Raji (cell line): ENCODE data around the gene HMGCLL1.

Experiments
- POLR2A ChIP-seq: IDR thresholded peaks from 2 replicates; pipeline ENCODE4 v1.6.1; 2011; ENCODE audit warnings: low read depth, low read length, control low read depth; ENCODE audit not compliant: insufficient read depth

The HMGCLL1 gene

DNA sequence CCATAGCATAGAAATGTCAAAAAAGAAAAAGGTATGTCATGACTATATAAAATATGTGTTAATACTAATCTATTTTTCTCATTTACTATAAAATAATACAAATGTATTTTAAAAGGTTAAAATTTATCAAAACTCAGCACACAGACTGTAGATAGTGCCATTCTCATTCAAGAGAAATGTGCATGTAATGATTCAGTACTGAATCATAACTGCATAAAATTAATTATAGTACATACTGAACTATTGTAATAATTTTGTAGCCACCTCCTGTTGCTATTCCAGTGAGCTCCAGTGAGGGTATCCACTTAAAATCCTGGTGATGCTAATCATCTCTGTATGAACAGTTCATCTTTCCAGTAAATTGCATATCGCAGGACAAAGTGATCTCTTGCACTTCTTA, 82.8 kb downstream of the HMGCLL1 start:
- no peak for TF ChIP-seq POLR2A

DNA sequence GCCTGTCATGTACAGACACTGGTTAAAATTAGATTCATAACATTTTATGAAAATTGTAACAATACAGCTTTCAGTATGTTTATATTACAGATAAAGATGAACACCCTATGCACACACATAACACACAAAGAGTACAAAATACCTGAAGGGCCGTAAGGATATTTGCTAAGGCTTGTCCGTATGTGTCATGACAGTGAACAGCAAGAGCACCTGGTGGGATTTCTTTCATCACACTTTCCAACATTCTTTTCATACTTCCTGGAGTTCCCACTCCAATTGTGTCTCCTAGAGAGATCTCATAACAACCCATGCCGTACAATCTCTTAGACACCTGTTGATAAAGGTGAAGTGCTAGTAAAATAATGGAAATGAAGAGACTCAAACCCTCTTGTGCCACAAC, 83.7 kb downstream of the HMGCLL1 start:
- TF ChIP-seq POLR2A, result no peak

DNA sequence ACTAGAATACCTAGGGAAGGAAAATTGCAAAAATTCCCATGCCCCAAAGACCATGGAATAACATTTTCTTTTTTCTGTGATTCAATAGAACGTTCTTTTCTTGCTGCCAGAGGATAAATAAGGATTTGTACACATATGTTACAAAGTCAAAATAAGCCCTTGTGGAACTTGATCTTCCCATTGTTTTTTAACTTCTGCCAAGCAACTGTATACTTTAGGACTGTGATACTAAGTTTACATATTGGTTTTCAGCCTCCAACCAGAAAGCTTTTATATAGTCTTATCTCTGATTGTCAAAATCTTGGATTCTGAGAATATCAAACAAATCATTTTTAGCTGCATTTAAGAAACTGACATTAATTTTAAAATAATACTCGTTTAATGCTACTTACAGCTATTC, 84.6 kb downstream of the HMGCLL1 start:
- no peak for TF ChIP-seq POLR2A

DNA sequence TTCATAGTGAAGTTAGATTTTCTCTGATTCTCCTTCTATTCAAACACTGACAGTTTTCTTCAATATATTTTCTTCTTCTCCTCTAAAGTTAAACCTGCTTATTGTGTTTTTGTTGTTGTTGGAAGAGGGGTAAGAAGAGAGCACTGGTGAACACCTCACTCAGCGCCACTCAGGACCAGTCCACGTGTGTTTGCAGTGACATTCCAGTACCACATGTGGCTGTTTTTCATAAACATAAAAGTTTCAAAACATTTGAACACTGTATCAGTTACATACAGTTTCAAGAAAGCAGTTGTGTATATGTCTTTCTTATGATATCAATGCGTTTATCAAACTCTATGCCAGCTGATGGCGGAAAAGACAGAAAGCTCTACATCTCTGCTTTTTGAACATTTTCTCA, 86.7 kb downstream of the HMGCLL1 start:
- no peak for TF ChIP-seq POLR2A

DNA sequence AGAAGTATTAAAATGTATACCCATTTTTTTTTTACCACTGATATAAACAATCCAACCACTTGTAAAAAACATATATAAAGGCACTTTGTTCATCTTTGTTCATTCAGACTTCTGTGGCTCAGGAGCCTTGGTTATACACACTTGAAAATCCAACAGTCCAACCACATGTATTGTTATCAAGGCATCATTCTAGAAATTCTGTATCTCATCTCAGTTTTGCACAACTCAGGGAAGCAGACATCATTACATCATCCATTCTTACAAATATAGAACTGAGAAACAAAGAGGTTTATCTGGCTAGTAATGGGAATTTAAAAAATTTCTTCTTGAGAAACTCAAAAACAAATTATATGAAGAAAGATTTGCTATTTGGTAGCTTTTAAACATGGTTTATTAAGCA, 88.1 kb downstream of the HMGCLL1 start:
- TF ChIP-seq POLR2A, result no peak

DNA sequence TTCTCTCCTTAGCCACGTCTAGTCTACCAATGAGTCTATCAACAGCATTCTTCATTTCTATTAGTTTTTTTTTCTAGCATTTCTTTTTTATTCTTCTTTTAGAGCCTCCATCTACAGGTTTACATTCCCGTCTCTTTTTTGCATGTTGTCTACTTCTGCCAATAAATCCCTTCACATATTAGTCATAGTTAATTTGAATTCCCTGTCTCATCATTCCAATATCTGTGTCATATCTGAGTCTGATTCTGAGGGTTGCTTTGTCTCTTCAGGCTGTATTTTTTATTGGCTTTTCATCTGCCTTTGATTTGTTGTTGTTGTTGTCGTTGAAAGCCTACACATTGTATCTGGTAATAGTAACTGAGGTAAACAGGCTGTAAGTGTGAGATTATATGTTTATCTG, 104.6 kb downstream of the HMGCLL1 start:
- TF ChIP-seq POLR2A, result no peak

DNA sequence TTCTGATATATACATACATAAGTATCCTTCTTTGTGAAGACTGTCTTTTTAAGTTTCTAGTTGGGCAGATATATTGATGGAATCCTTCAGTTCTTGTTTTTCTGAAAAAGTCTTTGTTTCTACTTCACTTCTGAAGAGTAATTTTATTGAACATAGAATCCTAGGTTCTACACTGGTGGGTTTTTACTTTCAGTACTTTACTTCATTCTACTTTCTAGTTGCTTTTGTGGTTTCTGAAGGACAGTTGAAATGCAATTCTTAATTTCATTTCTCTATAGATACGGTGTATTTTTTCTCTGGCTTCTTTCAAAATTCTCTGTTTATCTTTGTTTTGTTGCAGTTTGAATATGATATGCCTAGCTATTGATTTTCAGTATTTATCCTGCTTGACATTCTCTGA, 105.3 kb downstream of the HMGCLL1 start:
- no peak for TF ChIP-seq POLR2A

DNA sequence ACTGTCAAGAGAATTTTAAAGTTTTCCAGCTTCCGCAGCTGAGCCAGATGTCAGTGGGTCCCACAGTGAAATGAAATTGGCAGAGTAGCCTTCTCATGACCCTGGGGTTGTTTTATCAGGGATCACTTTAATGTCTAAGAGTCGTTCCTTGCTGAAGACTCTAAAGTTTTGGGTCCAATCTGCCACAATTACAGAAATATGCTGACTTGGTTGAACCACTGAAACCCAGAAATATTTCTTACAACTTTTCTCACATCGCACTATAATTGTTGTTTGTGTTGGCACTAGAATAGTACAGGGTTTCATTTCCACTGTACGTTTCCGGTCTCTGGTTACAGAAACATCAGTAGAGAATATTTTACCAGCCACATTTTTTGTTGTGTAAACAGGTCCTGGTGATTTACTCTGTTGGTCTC, 109.0 kb downstream of the HMGCLL1 start:
- TF ChIP-seq POLR2A, result no peak

DNA sequence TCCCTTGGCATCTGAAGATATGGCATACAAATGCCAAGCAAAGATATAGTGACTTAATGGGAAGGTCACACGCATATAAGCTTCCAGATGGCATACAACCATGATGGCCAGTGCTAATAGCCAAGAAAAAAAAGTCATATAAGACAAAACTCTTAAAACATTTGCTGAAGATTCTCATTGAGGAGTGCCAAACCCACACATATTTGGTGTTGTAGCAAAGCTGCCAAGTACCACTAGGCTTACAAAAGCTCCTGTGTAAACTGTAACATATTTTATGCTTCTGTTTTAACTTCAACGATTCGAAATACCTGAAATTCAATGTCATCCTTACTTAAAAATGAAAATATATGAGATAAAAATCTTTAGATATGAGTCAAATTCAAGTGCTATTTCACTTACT, 123.0 kb downstream of the HMGCLL1 start:
- TF ChIP-seq POLR2A, result no peak

DNA sequence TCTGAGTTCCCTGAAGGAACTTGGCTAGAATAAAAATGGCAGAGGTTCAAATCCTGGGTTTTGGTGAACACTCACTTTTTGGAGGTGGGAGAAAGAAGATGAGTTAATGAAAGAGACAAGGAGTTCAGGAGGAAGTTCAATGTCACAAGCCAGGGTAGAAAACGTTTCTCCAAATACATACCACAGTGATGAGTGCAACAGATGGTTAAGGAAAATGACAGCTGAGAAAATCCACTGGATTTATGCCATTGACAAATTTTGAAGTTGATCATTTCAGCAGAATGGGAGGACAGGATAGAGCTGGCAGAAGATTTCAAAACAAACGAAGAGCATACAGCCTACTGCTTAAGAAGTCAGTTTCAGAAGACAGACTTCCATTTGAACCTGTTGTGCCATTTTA, 129.0 kb downstream of the HMGCLL1 start:
- no peak for TF ChIP-seq POLR2A

DNA sequence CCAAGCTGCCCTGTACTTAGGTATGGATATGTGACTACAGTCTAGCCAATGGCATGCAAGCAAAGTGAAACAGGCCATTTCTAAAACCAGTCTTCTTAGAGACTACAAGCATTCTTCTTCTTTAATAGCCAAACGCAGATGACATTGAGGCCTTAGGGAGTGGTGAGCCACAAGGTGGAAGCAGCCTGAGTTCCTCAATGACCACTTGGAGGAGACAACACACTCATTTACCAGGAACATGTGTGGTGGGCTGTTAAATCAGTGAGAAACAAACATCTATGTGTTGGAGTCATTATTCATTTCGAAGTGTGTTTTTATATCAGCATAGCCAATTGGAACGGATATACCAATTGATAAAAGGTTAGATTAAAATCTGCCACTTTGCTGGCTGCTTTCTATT, 129.8 kb downstream of the HMGCLL1 start:
- TF ChIP-seq POLR2A, result no peak

DNA sequence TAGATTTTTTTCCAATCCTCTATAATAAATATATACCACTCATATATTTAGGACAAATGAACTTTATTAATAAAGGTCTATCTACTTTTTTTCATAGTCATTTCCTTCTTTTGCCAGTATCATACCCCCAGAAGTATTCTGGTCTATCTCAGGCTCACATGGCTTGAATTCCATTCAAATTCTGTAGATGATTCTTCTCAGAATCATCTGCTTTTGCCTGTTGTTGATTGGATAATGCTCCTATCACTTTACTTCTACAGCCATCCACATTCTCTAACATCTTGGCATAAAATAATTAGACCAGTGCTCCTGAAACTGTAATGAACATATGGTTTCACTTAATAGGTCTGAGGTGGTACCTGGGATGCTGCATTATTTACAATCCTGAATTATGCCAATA, 130.5 kb downstream of the HMGCLL1 start:
- TF ChIP-seq POLR2A, result no peak

DNA sequence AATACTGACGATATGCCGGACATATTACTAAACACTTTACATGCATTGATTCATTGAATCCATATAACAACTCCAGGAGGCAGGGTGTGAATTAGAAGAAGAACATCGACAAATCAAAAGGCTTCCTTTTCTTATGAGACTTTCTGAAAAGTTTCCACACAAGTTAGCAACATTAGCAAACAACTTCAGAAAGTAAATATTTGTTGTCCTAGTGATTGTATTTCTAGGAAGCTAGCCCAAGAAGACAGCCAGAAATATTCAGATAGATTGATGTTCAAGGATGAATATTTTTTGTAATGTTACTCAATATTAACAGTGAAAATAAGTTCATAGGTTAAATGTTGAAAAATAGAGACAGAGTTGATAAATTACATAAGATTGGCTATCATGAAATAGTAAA, 131.1 kb downstream of the HMGCLL1 start:
- TF ChIP-seq POLR2A, result no peak

DNA sequence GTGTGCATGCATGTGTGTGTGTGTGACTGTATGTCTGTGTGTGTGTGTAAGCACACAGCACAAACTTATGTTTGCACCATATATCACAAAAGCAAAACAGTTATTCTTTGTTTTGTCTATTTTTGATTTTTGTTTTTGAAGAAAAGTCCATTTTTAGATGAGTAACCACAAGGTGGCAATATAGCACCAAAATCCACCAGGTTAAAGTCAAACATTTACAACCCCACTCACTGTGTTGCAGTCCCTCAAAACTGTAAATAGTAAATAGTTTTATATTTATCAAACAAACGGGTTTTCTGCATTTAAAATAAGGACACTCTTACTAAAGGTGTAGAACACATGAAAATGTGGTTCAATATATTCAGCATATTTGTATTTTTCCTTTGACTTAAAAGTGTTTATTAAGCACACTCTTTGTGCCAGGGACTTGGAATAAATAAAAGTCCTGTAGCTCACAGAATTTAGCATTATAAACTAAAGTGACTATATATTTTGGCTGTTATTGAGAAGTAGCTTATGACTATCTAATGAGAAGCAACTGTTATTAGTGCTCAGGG, 133.3 kb downstream of the HMGCLL1 start:
- TF ChIP-seq POLR2A, result no peak

DNA sequence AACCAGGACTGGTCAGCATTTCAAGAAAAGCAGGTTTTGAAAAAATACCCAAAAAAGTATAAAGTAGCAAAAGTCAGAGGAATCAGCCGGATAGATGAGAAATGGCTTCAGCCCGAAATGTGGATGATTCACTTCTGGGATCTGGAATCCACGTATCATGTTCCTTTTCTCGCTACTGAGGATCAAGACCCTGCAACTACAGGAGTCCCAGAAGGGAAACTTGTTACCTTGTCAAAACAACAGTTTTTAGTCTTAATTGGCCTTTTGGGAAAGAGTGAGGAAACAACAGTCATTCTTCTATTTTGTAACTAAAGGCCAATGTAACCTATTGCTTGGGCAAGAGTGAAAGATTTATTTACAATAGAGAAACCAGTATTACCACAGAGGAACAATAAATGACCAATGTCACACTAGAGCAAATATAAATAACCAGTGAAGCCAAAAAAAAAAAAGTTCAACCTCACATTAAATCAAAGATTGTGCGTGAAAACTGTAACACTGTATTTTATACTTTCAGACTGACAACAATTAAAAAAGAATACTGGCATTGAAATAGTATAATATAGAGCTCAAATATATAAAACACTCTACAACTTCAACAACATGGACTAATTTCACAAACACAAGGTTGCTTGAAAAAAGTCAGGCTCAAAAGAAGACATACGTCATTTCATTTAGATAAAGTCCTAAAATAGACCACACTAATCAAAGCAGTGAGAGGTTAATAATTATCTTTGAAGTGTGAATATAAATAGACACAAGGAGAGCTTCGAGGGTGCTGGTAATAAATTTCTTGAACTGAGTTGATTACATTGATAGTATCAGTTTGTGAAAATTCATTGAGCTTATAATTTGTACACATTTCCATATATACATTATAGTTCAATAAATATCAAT, 135.5 kb downstream of the HMGCLL1 start:
- TF ChIP-seq POLR2A, result no peak

DNA sequence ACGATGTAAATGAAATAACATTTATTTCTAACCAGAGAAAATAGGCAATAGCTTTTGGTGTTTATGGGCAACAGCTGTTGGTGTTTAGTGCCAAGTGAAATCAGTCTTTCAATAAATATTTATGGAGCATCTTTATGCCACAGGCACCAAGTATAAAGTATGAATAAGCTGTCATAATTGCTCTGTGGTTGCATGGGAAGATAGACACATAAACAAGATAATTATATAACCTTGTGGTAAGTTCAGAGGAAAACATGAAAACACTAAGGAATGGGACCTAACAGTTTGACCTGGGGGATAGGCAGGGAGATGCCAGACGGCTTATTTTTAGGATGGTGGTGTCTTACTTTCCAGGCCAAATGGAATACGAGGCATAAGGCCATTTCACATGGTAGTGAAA, 140.8 kb downstream of the HMGCLL1 start:
- no peak for TF ChIP-seq POLR2A

DNA sequence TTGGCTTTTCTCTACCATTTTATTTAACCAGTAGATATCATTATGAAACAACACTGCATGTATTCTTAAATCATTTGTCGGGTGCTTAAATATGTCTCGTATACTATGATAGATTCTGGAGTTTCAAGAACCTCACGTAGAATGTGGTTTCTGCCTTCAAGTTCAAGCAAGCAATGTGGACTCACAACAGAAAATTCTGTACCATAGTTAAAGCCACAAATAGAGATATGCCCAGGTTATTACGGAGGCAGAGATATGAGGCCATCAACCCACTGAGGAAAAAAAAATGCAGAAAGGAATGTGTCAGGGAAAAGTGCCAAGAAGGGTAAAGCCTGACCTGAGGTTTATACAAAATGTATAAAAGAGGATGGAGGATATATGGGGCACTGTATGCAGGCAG, 141.9 kb downstream of the HMGCLL1 start:
- no peak for TF ChIP-seq POLR2A
